ENCODE measurements around the gene HS2ST1.
"Not testable (repeated sequence)": the region's sequence is repeated elsewhere in the genome, so short reads cannot be mapped to it uniquely, and the experiment has no call there.

Gene HS2ST1

DNA sequence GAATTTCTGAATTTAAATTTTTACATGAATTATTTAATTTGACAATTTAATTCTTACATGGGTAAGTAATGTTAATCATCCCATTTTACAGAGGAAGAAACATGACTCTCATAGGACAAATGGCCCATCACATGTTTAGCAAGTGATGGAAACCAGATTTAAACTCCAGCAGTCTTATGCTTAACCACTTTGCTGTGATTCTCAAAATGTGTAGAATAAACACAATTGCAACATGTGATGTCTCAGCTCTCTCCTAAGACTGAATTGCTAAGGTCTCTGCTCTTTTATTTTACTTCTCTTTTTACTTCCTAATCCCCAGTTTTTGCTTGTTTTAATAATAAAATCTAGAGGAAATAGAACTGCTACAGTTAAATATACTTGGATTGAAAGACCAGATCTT is 42.8 kb downstream of the HS2ST1 start:
- Histone ChIP-seq H3K4me1 (ENCODE audit: insufficient read depth, low read length) (peaks cover under 1% of the 10 kb centered on the region), H3K27me3 (ENCODE audit: insufficient read depth, low read length) (no peaks in the 10 kb centered on the region), H3K4me3 (ENCODE audit: low read length) (no peak overlapping the region)

GRCh38 chr1:86960548-86960947 is 46.1 kb downstream of the HS2ST1 start:
- Histone ChIP-seq H3K9me3 (ENCODE audit: low read length) (peaks cover 4% of the 10 kb centered on the region), H3K4me3 (ENCODE audit: low read length) (no peak overlapping the region), H3K36me3 (ENCODE audit: insufficient read depth, low read length) (peaks cover 3% of the 10 kb centered on the region), H3K4me1 (ENCODE audit: insufficient read depth, low read length) (no peaks in the 10 kb centered on the region), H3K27me3 (ENCODE audit: insufficient read depth, low read length) (no peaks in the 10 kb centered on the region), H2AFZ (ENCODE audit: low read depth, low read length) (no peak overlapping the region)

More for the DNA sequence above, 42.8 kb downstream of the HS2ST1 start:
- H2AFZ ChIP-seq (ENCODE audit: low read depth, low read length): no peak overlapping the region
- peaks cover 2% of the 10 kb centered on the region for H3K9me3 ChIP-seq (ENCODE audit: low read length)
- peaks cover 3% of the 10 kb centered on the region for H3K36me3 ChIP-seq (ENCODE audit: insufficient read depth, low read length)

DNA sequence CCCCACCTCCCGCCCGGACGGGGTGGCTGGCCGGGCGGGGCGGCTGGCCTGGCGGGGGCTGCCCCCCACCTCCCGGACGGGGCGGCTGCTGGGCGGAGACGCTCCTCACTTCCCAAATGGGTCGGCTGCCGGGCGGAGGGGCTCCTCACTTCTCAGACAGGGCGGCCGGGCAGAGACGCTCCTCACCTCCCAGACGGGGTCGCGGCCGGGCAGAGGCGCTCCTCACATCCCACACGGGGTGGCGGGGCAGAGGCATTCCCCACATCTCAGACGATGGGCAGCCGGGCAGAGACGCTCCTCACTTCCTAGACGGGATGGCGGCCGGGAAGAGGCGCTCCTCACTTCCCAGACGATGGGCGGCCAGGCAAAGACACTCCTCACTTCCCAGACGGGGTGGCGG is 49.4 kb downstream of the HS2ST1 start:
- H3K9me3 ChIP-seq (ENCODE audit: low read length); H3K27me3 ChIP-seq (ENCODE audit: insufficient read depth, low read length); H3K4me1 ChIP-seq (ENCODE audit: insufficient read depth, low read length); H3K36me3 ChIP-seq (ENCODE audit: insufficient read depth, low read length); H3K4me3 ChIP-seq (ENCODE audit: low read length); H2AFZ ChIP-seq (ENCODE audit: low read depth, low read length): not testable (repeated sequence)

DNA sequence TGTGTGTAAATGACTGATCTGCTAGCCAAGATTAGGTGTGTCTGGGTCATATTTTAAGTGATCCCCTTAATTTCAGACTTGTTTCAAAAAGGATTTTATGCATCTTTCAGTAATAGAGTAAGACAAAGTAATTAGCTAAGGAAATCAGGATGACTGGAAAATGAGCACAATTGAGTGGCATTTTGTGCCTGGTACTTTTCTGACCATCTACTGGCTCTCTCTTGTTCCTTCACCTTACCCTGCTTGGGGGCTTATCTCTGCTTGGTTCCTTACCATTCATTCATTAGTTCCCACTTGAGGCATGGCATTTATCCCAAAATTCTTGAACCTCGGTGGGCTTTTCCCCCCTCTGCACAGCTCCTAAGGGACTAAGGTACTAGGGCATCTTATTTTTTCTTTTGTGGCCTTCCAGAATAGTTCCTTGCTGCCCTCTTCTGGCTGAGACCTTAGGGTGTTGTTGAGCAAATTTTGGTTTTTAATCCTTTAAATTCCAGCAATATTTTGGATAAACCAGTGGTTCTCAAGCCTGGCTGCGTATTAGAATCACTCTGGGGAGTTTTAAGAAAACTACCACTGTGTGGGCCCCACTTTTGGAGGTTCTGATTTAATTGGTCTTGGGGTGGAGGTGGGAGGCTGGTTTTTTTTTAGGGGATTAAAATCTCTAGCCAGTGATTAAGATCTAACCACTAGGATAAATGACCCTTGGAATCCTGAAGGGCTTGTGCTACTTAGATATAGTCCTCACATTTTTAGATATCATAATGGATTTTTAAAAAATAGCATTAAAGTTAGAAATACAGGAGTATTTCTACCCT is 50.8 kb downstream of the HS2ST1 start:
- Histone ChIP-seq H3K4me1 (ENCODE audit: insufficient read depth, low read length) (no peaks in the 10 kb centered on the region), H3K9me3 (ENCODE audit: low read length) (peaks cover 2% of the 10 kb centered on the region), H3K36me3 (ENCODE audit: insufficient read depth, low read length) (no peaks in the 10 kb centered on the region), H3K4me3 (ENCODE audit: low read length) (no peak overlapping the region), H2AFZ (ENCODE audit: low read depth, low read length) (no peak overlapping the region), H3K27me3 (ENCODE audit: insufficient read depth, low read length) (no peaks in the 10 kb centered on the region)

GRCh38 chr1:86965827-86966182 is 51.4 kb downstream of the HS2ST1 start:
- Histone ChIP-seq H3K27me3 (ENCODE audit: insufficient read depth, low read length) (no peaks in the 10 kb centered on the region), H2AFZ (ENCODE audit: low read depth, low read length) (no peak overlapping the region), H3K4me3 (ENCODE audit: low read length) (no peak overlapping the region), H3K36me3 (ENCODE audit: insufficient read depth, low read length) (no peaks in the 10 kb centered on the region), H3K4me1 (ENCODE audit: insufficient read depth, low read length) (no peaks in the 10 kb centered on the region), H3K9me3 (ENCODE audit: low read length) (peaks cover 2% of the 10 kb centered on the region)

GRCh38 chr1:86970938-86971337 is 56.5 kb downstream of the HS2ST1 start:
- Histone ChIP-seq H2AFZ (ENCODE audit: low read depth, low read length) (no peak overlapping the region), H3K4me3 (ENCODE audit: low read length) (no peak overlapping the region), H3K36me3 (ENCODE audit: insufficient read depth, low read length) (no peaks in the 10 kb centered on the region), H3K4me1 (ENCODE audit: insufficient read depth, low read length) (peaks cover 22% of the 10 kb centered on the region), H3K9me3 (ENCODE audit: low read length) (no peaks in the 10 kb centered on the region), H3K27me3 (ENCODE audit: insufficient read depth, low read length) (no peaks in the 10 kb centered on the region)

- no peaks in the 10 kb centered on the region for H3K9me3 ChIP-seq (ENCODE audit: low read length)
- H3K4me3 ChIP-seq (ENCODE audit: low read length): no peak overlapping the region
- H3K36me3 ChIP-seq (ENCODE audit: insufficient read depth, low read length): no peaks in the 10 kb centered on the region
- H3K4me1 ChIP-seq (ENCODE audit: insufficient read depth, low read length): peaks cover 28% of the 10 kb centered on the region
- no peak overlapping the region for H2AFZ ChIP-seq (ENCODE audit: low read depth, low read length)
- no peaks in the 10 kb centered on the region for H3K27me3 ChIP-seq (ENCODE audit: insufficient read depth, low read length)
These were observed 57.3 kb downstream of the HS2ST1 start for GRCh38 chr1:86971778-86972177.

DNA sequence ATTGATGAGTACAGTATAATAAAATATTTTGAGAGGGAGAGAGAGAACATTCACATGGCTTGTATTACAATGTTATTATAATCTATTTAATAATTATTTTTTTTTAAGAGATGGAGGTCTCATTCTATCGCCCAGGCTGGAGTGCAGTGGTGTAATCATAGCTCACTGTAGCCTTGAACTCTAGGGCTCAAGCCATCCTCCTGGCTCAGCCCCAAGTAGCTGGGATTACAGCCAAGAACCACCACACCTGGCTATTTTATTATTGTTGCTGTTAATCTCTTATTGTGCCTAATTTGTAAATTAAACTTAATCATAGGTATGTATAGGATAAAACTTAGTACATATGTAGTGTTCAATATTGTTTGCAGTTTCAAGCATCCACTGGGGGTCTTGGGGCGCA is 57.8 kb downstream of the HS2ST1 start:
- Histone ChIP-seq H3K4me3 (ENCODE audit: low read length) (no peak overlapping the region), H3K27me3 (ENCODE audit: insufficient read depth, low read length) (no peaks in the 10 kb centered on the region)

GRCh38 chr1:86975993-86976550 is 61.6 kb downstream of the HS2ST1 start:
- Histone ChIP-seq H3K4me3 (ENCODE audit: low read length) (no peak overlapping the region), H3K27me3 (ENCODE audit: insufficient read depth, low read length) (no peaks in the 10 kb centered on the region), H2AFZ (ENCODE audit: low read depth, low read length) (no peak overlapping the region), H3K9me3 (ENCODE audit: low read length) (no peaks in the 10 kb centered on the region), H3K36me3 (ENCODE audit: insufficient read depth, low read length) (no peaks in the 10 kb centered on the region), H3K4me1 (ENCODE audit: insufficient read depth, low read length) (peaks cover 38% of the 10 kb centered on the region)

More for the DNA sequence above, 57.8 kb downstream of the HS2ST1 start:
- peaks cover 33% of the 10 kb centered on the region for H3K4me1 ChIP-seq (ENCODE audit: insufficient read depth, low read length)
- no peaks in the 10 kb centered on the region for H3K36me3 ChIP-seq (ENCODE audit: insufficient read depth, low read length)
- H3K9me3 ChIP-seq (ENCODE audit: low read length): no peaks in the 10 kb centered on the region
- H2AFZ ChIP-seq (ENCODE audit: low read depth, low read length): no peak overlapping the region

DNA sequence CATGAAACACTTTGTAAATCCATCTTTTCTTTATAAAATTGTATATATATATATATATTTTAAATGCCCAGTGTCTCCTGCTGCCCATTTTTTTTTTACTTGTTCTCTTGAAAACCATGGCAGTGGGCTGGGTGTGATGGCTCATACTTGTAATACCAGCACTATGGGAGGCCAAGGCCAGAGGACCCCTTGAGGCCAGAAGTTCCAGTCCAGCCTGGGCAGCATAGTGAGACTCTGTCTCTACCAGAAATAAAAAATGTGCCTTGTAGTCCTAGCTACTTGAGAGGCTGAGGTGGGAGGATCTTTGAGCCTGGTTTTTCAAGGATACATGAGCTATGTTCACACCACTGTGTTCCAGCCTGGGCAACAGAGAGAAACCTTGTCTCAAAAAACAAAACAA is 62.2 kb downstream of the HS2ST1 start:
- no peaks in the 10 kb centered on the region for H3K36me3 ChIP-seq (ENCODE audit: insufficient read depth, low read length)
- H3K27me3 ChIP-seq (ENCODE audit: insufficient read depth, low read length): no peaks in the 10 kb centered on the region
- H3K4me1 ChIP-seq (ENCODE audit: insufficient read depth, low read length): peaks cover 38% of the 10 kb centered on the region
- no peak overlapping the region for H3K4me3 ChIP-seq (ENCODE audit: low read length)
- H3K9me3 ChIP-seq (ENCODE audit: low read length): no peaks in the 10 kb centered on the region
- no peak overlapping the region for H2AFZ ChIP-seq (ENCODE audit: low read depth, low read length)

DNA sequence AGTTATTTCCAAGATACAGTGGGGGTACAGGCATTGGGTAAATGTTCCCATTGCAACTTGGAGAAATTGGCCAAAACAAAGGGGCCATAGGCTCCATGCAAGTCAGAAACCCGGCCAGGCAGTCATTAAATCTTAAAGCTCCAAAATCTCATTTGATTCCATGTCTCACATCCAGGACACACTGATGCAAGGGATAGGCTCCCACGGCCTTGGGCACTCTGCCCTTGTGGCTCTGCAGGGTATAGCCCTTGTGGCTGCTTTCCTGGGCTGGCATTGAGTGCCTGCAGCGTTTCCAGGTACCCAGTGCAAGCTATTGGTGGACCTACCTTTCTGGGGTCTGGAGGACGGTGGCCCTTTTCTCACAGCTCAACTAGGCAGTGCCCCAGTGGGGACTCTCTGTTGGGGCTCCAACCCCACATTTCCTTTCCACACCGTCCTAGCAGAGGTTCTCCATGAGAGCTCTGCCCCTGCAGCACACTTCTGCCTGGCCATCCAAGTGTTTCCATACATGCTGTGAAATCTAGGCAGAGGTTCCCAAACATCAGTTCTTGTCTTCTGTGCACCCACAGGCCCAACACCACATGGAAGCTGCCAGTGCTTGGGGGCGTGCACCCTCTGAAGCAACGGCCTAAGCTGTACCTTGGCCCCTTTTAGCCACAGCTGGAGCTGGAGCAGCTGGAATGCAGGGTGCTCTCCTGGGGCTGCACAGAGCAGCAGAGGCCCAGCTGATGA is 67.2 kb downstream of the HS2ST1 start:
- no peaks in the 10 kb centered on the region for H3K36me3 ChIP-seq (ENCODE audit: insufficient read depth, low read length)
- H2AFZ ChIP-seq (ENCODE audit: low read depth, low read length): no peak overlapping the region
- H3K4me1 ChIP-seq (ENCODE audit: insufficient read depth, low read length): peaks cover 11% of the 10 kb centered on the region
- no peaks in the 10 kb centered on the region for H3K9me3 ChIP-seq (ENCODE audit: low read length)
- H3K27me3 ChIP-seq (ENCODE audit: insufficient read depth, low read length): no peaks in the 10 kb centered on the region
- H3K4me3 ChIP-seq (ENCODE audit: low read length): no peak overlapping the region

- not testable (repeated sequence) for H2AFZ ChIP-seq (ENCODE audit: low read depth, low read length); H3K36me3 ChIP-seq (ENCODE audit: insufficient read depth, low read length); H3K4me3 ChIP-seq (ENCODE audit: low read length); H3K27me3 ChIP-seq (ENCODE audit: insufficient read depth, low read length); H3K9me3 ChIP-seq (ENCODE audit: low read length); H3K4me1 ChIP-seq (ENCODE audit: insufficient read depth, low read length)
These were observed 69.2 kb downstream of the HS2ST1 start for GRCh38 chr1:86983677-86984076.

- H2AFZ ChIP-seq (ENCODE audit: low read depth, low read length): no peak overlapping the region
- no peaks in the 10 kb centered on the region for H3K4me1 ChIP-seq (ENCODE audit: insufficient read depth, low read length)
- no peaks in the 10 kb centered on the region for H3K36me3 ChIP-seq (ENCODE audit: insufficient read depth, low read length)
- no peaks in the 10 kb centered on the region for H3K27me3 ChIP-seq (ENCODE audit: insufficient read depth, low read length)
- H3K4me3 ChIP-seq (ENCODE audit: low read length): no peak overlapping the region
- H3K9me3 ChIP-seq (ENCODE audit: low read length): no peaks in the 10 kb centered on the region
These were observed 73.0 kb downstream of the HS2ST1 start for GRCh38 chr1:86987446-86987845.

All from neuron (in vitro differentiated cells).